Tibial nerve (tissue), 4 donors: Measurements from ENCODE around the gene FYCO1.

Source experiments
- CTCF ChIP-seq, 5 experiments: fragments of 200-600 bp in 3 of 5; fragments of 450-650 bp in 2 of 5; sonication (generic) in 3 of 5; IDR thresholded peaks; one replicate each; pipeline ENCODE4 v1.5.1; 2016 to 2019; ENCODE audit warnings: antibody characterized with exemption in 5 of 5, mild to moderate bottlenecking in 3 of 5, moderate library complexity in 2 of 5
- EP300 ChIP-seq, 2 donors: sonication (generic); formaldehyde crosslinking; IDR thresholded peaks; one replicate each; pipeline ENCODE4 v1.6.1; 2017; ENCODE audit warnings: antibody characterized with exemption in 2 of 2, mild to moderate bottlenecking in 1 of 2

- no peak for TF ChIP-seq CTCF (IDR thresholded peaks at IDR 0.05)
- TF ChIP-seq EP300 (IDR thresholded peaks at IDR 0.05) = no peak
Measured at GRCh38 chr3:45984331-45985312, 11.0 kb downstream of the FYCO1 start.
